Chondrocyte (in vitro differentiated cells): ENCODE measurements around the gene CLIC3. TPM values are rescaled to one million over a fixed set of nuclear protein-coding genes. Genes with fewer than 3 reads are reported as not detected.
A peak's percentile ranks its signal among the peaks of the same experiment; 100 is the strongest.

ENCODE experiments used
- DNase-seq: peaks from one replicate; pipeline ENCODE4 v3.0.0; 2021; ENCODE audit warnings: mixed read lengths, low spot score
- H3K27ac Mint-ChIP-seq: one replicate; pipeline ENCODE4 v1.8.0; 2021; ENCODE audit warnings: mild to moderate bottlenecking, moderate library complexity, mixed read lengths; ENCODE audit not compliant: unreplicated experiment
- H3K27me3 Mint-ChIP-seq: 2 replicates; pipeline ENCODE4 v1.8.0; 2021; ENCODE audit warnings: low read depth, mixed read lengths
- H3K36me3 Mint-ChIP-seq: 2 replicates; pipeline ENCODE4 v1.8.0; 2021; ENCODE audit warnings: low read depth, mixed read lengths
- H3K4me1 Mint-ChIP-seq: 2 replicates; pipeline ENCODE4 v1.8.0; 2021; ENCODE audit warnings: low read depth, mild to moderate bottlenecking, mixed read lengths
- H3K4me3 Mint-ChIP-seq: one replicate; pipeline ENCODE4 v1.8.0; 2021; ENCODE audit warnings: mild to moderate bottlenecking, moderate library complexity, mixed read lengths; ENCODE audit not compliant: unreplicated experiment
- H3K9me3 Mint-ChIP-seq: 2 replicates; pipeline ENCODE4 v1.8.0; 2021; ENCODE audit warnings: low read depth, mixed read lengths
- CTCF ChIP-seq: fragments of 200-600 bp; sonication (generic); IDR thresholded peaks from 2 replicates; pipeline ENCODE4 v1.5.0; 2021; ENCODE audit warnings: antibody characterized with exemption, mild to moderate bottlenecking, moderate library complexity
- total RNA-seq: library from RNA; stranded (reverse); gene quantifications from 3 replicates; pipeline ENCODE4 v1.2.1, GENCODE V29; 2021

CLIC3 gene
- total RNA-seq, 1 donor from 2014 or later, result 5.5 TPM

GRCh38 chr9:137030006-137030405, 33.6 kb upstream of the CLIC3 start:
- Mint-ChIP-seq H3K9me3 (no peaks in the 10 kb centered on the region), H3K4me1 (peaks cover 7% of the 10 kb centered on the region), H3K27me3 (no peaks in the 10 kb centered on the region), H3K36me3 (no peaks in the 10 kb centered on the region), H3K27ac (no peak overlapping the region), H3K4me3 (no peak overlapping the region)
- TF ChIP-seq CTCF, result no peak
- no peak for DNase-seq

- no peaks in the 10 kb centered on the region for H3K9me3 Mint-ChIP-seq
- no peaks in the 10 kb centered on the region for H3K27me3 Mint-ChIP-seq
- TF ChIP-seq CTCF, result peak; percentile 86
- H3K27ac Mint-ChIP-seq, result no peak overlapping the region
- H3K4me1 Mint-ChIP-seq, result peaks cover 7% of the 10 kb centered on the region
- H3K36me3 Mint-ChIP-seq, result no peaks in the 10 kb centered on the region
- peak overlapping the region; percentile 68 for H3K4me3 Mint-ChIP-seq
- DNase-seq, result no peak
Observed at GRCh38 chr9:137029058-137029936, 32.9 kb upstream of the CLIC3 start.

GRCh38 chr9:137028263-137029057, 32.1 kb upstream of the CLIC3 start:
- H3K27ac Mint-ChIP-seq, result no peak overlapping the region
- no peak for DNase-seq

GRCh38 chr9:137027369-137028262, 31.2 kb upstream of the CLIC3 start, which contains the start of gene ABCA2:
ABCA2 (minus strand) TSS chr9:137028237; CDS start chr9:137028140, 97 bp downstream.
- Mint-ChIP-seq H3K36me3 (no peaks in the 10 kb centered on the region), H3K4me3 (peak within 1 kb of the TSS; percentile 74), H3K27me3 (no peaks in the 10 kb centered on the region), H3K27ac (peak within 1 kb of the TSS; percentile 17), H3K4me1 (peaks cover 7% of the 10 kb centered on the region), H3K9me3 (no peaks in the 10 kb centered on the region)
- TF ChIP-seq CTCF, result no peak
- DNase-seq, result no peak

More at GRCh38 chr9:137028263-137029057, 32.1 kb upstream of the CLIC3 start:
- peak overlapping the region; percentile 68 for H3K4me3 Mint-ChIP-seq
- no peak for TF ChIP-seq CTCF
- H3K27me3 Mint-ChIP-seq, result no peaks in the 10 kb centered on the region
- peaks cover 7% of the 10 kb centered on the region for H3K4me1 Mint-ChIP-seq
- no peaks in the 10 kb centered on the region for H3K9me3 Mint-ChIP-seq
- no peaks in the 10 kb centered on the region for H3K36me3 Mint-ChIP-seq
